Esophagus muscularis mucosa (tissue), 3 donors: ENCODE data around the gene OR2B6.

Experiments used
- CTCF ChIP-seq, 3 experiments: fragments of 200-600 bp in 2 of 3; fragments of 450-650 bp in 1 of 3; sonication (generic) in 2 of 3; IDR thresholded peaks; one replicate each; pipeline ENCODE4 v1.5.1; 2017 to 2019; ENCODE audit warnings: antibody characterized with exemption in 3 of 3, mild to moderate bottlenecking in 2 of 3, moderate library complexity in 1 of 3
- POLR2AphosphoS5 ChIP-seq, 2 donors: sonication (generic); formaldehyde crosslinking; IDR thresholded peaks; one replicate each; pipeline ENCODE4 v1.6.1; 2017; ENCODE audit warnings: antibody characterized with exemption in 2 of 2

GRCh38 chr6:27924179-27924578, 32.9 kb upstream of the OR2B6 start:
- TF ChIP-seq CTCF (IDR thresholded peaks at IDR 0.05) (no peak), POLR2AphosphoS5 (IDR thresholded peaks at IDR 0.05) (no peak)
